HepG2 (cell line): ENCODE measurements around the gene NAP1L4. TPM values are rescaled to one million over a fixed set of nuclear protein-coding genes. Genes with fewer than 3 reads are reported as not detected.

ENCODE experiments used
- ATAC-seq: fragments of 200-7000 bp; cut with Tn5 transposase; 3 replicates; pipeline ENCODE4 v1.9.1; 2020; ENCODE audit warnings: mild to moderate bottlenecking, moderate library complexity
- BruUV-seq: library from RNA; stranded (reverse); fragments of 400-500 nt; replicated peaks from 2 replicates; lab custom pipeline; 2021; lab: Mats Ljungman, UMichigan
- CTCF ChIA-PET: fragments of 300-600 bp; formaldehyde crosslinking; extraction: SDS; loops from one replicate; lab custom pipeline; 2021; ENCODE audit warnings: low total read pairs, inconsistent platforms, low intra/inter-chr PET ratio; lab: Yijun Ruan, JAX
- POLR2A ChIA-PET: fragments of 350-600 bp; sonication (Branson Sonifier 250); formaldehyde crosslinking; loops from one replicate; lab custom pipeline; 2020; ENCODE audit warnings: antibody characterized with exemption, inconsistent platforms; lab: Yijun Ruan, JAX
- DNase-seq: peaks from one replicate; pipeline ENCODE4 v3.0.0-alpha.2; 2015; ENCODE audit warnings: low spot score
- FAIRE-seq: peaks from 3 replicates; lab custom pipeline; 2011; peaks lifted over from hg19 to GRCh38; lab: Jason Lieb, UNC
- H2AFZ ChIP-seq: one replicate; pipeline ENCODE4 v1.6.1; 2011; ENCODE audit warnings: low read length, inconsistent platforms
- H3K27ac ChIP-seq: fragments of 300-600 bp; 3 replicates; pipeline ENCODE4 v1.8.0; 2011; ENCODE audit warnings: mixed run types, mild to moderate bottlenecking, mixed read lengths, low read length, inconsistent platforms; ENCODE audit not compliant: insufficient read depth; ENCODE audit errors: extremely low read length
- H3K27me3 ChIP-seq, 2 experiments: fragments of 200-600 bp in 1 of 2; 2 replicates in 1 of 2; 3 replicates in 1 of 2; pipeline versions ENCODE4 v1.6.0 to v1.8.0; 2011; ENCODE audit warnings: low read length in 2 of 2, mild to moderate bottlenecking in 2 of 2, moderate library complexity in 2 of 2, inconsistent platforms in 1 of 2; ENCODE audit not compliant: insufficient read depth in 2 of 2, control insufficient read depth in 1 of 2
- H3K36me3 ChIP-seq, 2 experiments: fragments of 200-600 bp in 1 of 2; replicated peaks in 1 of 2; 2 replicates in 1 of 2; 3 replicates in 1 of 2; pipeline versions ENCODE4 v1.5.1 to v1.8.0; 2011; ENCODE audit warnings: low read length in 2 of 2, inconsistent platforms in 1 of 2; ENCODE audit not compliant: insufficient read depth in 2 of 2, control insufficient read depth in 1 of 2
- H3K4me1 ChIP-seq: 2 replicates; pipeline ENCODE4 v1.5.1; 2012; ENCODE audit warnings: low read length, inconsistent platforms; ENCODE audit not compliant: insufficient read depth
- H3K4me2 ChIP-seq: 2 replicates; pipeline ENCODE4 v1.6.0; 2011; ENCODE audit warnings: low read depth, low read length, inconsistent platforms
- H3K4me3 ChIP-seq, 3 experiments: fragments of 200-600 bp in 1 of 3; sonication (generic), shearing (Covaris generic) in 1 of 3; replicated peaks in 1 of 3; 2 replicates each; pipeline ENCODE4 v1.5.1; 2011 to 2016; ENCODE audit warnings: low read length in 3 of 3, inconsistent platforms in 2 of 3, low read depth in 2 of 3, mild to moderate bottlenecking in 2 of 3, control low read depth in 1 of 3, mixed read lengths in 1 of 3; ENCODE audit not compliant: insufficient read depth in 1 of 3
- H3K79me2 ChIP-seq: one replicate; pipeline ENCODE4 v1.6.1; 2011; ENCODE audit warnings: low read length, inconsistent platforms; ENCODE audit not compliant: insufficient read depth
- H3K9ac ChIP-seq: 2 replicates; pipeline ENCODE4 v1.6.0; 2011; ENCODE audit warnings: mild to moderate bottlenecking, low read depth, low read length, inconsistent platforms; ENCODE audit not compliant: insufficient read depth
- H3K9me3 ChIP-seq: 2 replicates; pipeline ENCODE4 v1.5.1; 2012; ENCODE audit warnings: mild to moderate bottlenecking, low read length
- H4K20me1 ChIP-seq: 2 replicates; pipeline ENCODE4 v1.6.0; 2011; ENCODE audit warnings: inconsistent platforms, mild to moderate bottlenecking, low read length, moderate library complexity; ENCODE audit not compliant: insufficient read depth
- FOXJ3 ChIP-seq: sonication (generic); formaldehyde crosslinking; IDR thresholded peaks from 2 replicates; pipeline ENCODE4 v1.4.0; 2020; ENCODE audit warnings: missing genetic modification reagents, mild to moderate bottlenecking, borderline replicate concordance
- HOXA5 ChIP-seq: sonication (generic); formaldehyde crosslinking; IDR thresholded peaks from 2 replicates; pipeline ENCODE4 v1.4.0; 2020; ENCODE audit warnings: missing genetic modification reagents
- PAWR ChIP-seq: sonication (generic); formaldehyde crosslinking; IDR thresholded peaks from 2 replicates; pipeline ENCODE4 v1.4.0; 2020; ENCODE audit warnings: missing genetic modification reagents, mild to moderate bottlenecking, borderline replicate concordance
- SMC3 ChIP-seq: IDR thresholded peaks from 2 replicates; pipeline ENCODE4 v1.6.1; 2011; ENCODE audit warnings: low read length, improper control_type of control experiment
- STAT5B ChIP-seq: sonication (generic); formaldehyde crosslinking; IDR thresholded peaks from 2 replicates; pipeline ENCODE4 v1.4.0; 2020; ENCODE audit warnings: missing genetic modification reagents
- ZNF263 ChIP-seq: sonication (generic); formaldehyde crosslinking; IDR thresholded peaks from 2 replicates; pipeline ENCODE4 v1.4.0; 2020; ENCODE audit warnings: missing genetic modification reagents
- ZNF549 ChIP-seq: sonication (generic); formaldehyde crosslinking; IDR thresholded peaks from 2 replicates; pipeline ENCODE4 v1.5.0; 2020; ENCODE audit warnings: missing genetic modification reagents
- ZNF552 ChIP-seq: sonication (generic); formaldehyde crosslinking; IDR thresholded peaks from 2 replicates; pipeline ENCODE4 v1.9.0; 2022; ENCODE audit warnings: missing genetic modification reagents, mild to moderate bottlenecking, borderline replicate concordance
- ZNF619 ChIP-seq: sonication (generic); formaldehyde crosslinking; IDR thresholded peaks from 2 replicates; pipeline ENCODE4 v1.4.0; 2020; ENCODE audit warnings: mild to moderate bottlenecking, missing genetic modification reagents
- WGBS: methylation state at CpG from one replicate; pipeline ENCODE4 v1.1.6; 2017; ENCODE audit warnings: low lambda C conversion rate; 5-methylcytosine and 5-hydroxymethylcytosine counted together
- in situ Hi-C: cut with HindIII; loops from 2 replicates; pipeline ENCODE4 v1.10.0; 2017; ENCODE audit warnings: low pct_unique_long_range_greater_than_20kb; ENCODE audit not compliant: extremely low pct_ligation_motif_present
- intact Hi-C: fragments of 100-400 bp; cut with micrococcal nuclease; formaldehyde crosslinking; loops from one replicate; pipeline ENCODE4 v1.10.0; 2022; ENCODE audit not compliant: unreplicated experiment
- polyA plus RNA-seq, 8 experiments: library from polyadenylated mRNA; depleted of rRNA in 3 of 8; stranded (reverse) in 7 of 8; unstranded in 1 of 8; fragments of >200 nt; fragmentation: Illumina TruSeq in 4 of 8; extraction: Trizol in 4 of 8; gene quantifications; 2 replicates each; pipeline versions ENCODE4 v1.2.1 to v1.2.3, GENCODE V29; 2011 to 2016; ENCODE audit warnings: low read depth in 4 of 8, missing spikeins in 1 of 8, mixed read lengths in 1 of 8; ENCODE audit not compliant: insufficient read depth in 1 of 8
- total RNA-seq, 5 experiments: library from RNA; depleted of rRNA; stranded (reverse); fragments of >200 nt; fragmentation: Illumina TruSeq; extraction: Trizol; gene quantifications; 2 replicates each; pipeline ENCODE4 v1.2.3, GENCODE V29; 2016; ENCODE audit warnings: low read depth in 1 of 5
- TF ChIP-seq, protein P1 (sequence below): sonication (generic); formaldehyde crosslinking; IDR thresholded peaks from 2 replicates; pipeline ENCODE4 v1.4.0; 2020; ENCODE audit warnings: missing genetic modification reagents, borderline replicate concordance

NAP1L4 gene
- total and polyA plus RNA-seq, 2 of the 13 experiments (the other 11 are each of a cell fraction or from before 2014, with no cell fraction given), result 64.0 to 186 TPM

DNA sequence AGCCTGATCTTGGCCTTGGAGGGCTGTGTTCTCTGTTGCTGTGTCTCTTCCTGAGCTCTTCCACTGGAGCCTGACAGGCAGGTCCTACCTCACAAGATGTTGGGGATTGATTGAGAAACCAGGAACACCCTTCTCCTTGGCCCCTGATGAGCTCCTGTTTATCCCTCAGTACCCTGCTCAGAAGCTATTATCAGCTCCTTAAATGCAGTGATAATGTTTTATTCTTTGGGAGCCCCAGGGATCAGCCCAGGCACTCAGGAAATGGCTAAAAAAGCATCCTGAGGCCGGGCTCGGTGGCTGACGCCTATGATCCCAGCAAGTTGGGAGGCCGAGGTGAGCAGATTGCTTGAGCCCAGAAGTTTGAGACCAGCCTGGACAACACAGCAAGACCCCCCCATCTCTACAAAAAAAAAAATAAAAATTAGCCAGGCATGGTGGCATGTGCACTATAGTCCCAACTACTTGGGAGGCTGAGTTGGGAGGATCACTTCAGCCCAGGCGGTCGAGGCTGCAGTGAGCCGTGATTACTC, 58.0 kb downstream of the NAP1L4 start:
- Histone ChIP-seq H2AFZ (no peak overlapping the region), H3K36me3 (no peaks in the 10 kb centered on the region), H3K27ac (no peak overlapping the region), H3K79me2 (no peaks in the 10 kb centered on the region), H3K27me3 (peaks cover 2 to 7% of the 10 kb centered on the region in 2 experiments; a peak in 3 of 5 replicates), H3K4me2 (no peak overlapping the region), H4K20me1 (no peaks in the 10 kb centered on the region), H3K4me3 (no peak overlapping the region), H3K9me3 (peaks cover 15% of the 10 kb centered on the region; the same call in 1 of the 2 replicates), H3K4me1 (peaks cover 11% of the 10 kb centered on the region), H3K9ac (no peak overlapping the region)
- ATAC-seq (no peak), FAIRE-seq (no peak), DNase-seq (no peak)
- ChIA-PET CTCF (no interaction called here), POLR2A (no interaction called here)
- 87% methylated on average over 6 of the region's 7 CpGs for WGBS
- TF ChIP-seq HOXA5 (no peak), STAT5B (CRISPR knock-in tag) (no peak), ZNF552 (CRISPR knock-in tag) (no peak), PAWR (CRISPR knock-in tag) (no peak), ZNF549 (no peak), ZNF263 (CRISPR knock-in tag) (no peak), SMC3 (no peak), ZNF619 (CRISPR knock-in tag) (no peak), FOXJ3 (CRISPR knock-in tag) (no peak)
- TF ChIP-seq, protein P1, sequence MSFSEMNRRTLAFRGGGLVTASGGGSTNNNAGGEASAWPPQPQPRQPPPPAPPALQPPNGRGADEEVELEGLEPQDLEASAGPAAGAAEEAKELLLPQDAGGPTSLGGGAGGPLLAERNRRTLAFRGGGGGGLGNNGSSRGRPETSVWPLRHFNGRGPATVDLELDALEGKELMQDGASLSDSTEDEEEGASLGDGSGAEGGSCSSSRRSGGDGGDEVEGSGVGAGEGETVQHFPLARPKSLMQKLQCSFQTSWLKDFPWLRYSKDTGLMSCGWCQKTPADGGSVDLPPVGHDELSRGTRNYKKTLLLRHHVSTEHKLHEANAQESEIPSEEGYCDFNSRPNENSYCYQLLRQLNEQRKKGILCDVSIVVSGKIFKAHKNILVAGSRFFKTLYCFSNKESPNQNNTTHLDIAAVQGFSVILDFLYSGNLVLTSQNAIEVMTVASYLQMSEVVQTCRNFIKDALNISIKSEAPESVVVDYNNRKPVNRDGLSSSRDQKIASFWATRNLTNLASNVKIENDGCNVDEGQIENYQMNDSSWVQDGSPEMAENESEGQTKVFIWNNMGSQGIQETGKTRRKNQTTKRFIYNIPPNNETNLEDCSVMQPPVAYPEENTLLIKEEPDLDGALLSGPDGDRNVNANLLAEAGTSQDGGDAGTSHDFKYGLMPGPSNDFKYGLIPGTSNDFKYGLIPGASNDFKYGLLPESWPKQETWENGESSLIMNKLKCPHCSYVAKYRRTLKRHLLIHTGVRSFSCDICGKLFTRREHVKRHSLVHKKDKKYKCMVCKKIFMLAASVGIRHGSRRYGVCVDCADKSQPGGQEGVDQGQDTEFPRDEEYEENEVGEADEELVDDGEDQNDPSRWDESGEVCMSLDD (CRISPR knock-in tag), result no peak
- intact Hi-C loops, result no loop called here
- no TSS peak for BruUV-seq
- in situ Hi-C loops, result no loop called here
